HCT116 (cell line): ENCODE data around the gene ATF5. TPM values are rescaled to one million over a fixed set of nuclear protein-coding genes. Genes with fewer than 3 reads are reported as not detected.

Experiments used
- ATAC-seq: fragments of 200-7000 bp; cut with Tn5 transposase; 2 replicates; pipeline ENCODE4 v1.9.1; 2020; ENCODE audit warnings: mild to moderate bottlenecking, moderate library complexity
- BruUV-seq: library from RNA; stranded (reverse); fragments of 400-500 nt; replicated peaks from 2 replicates; lab custom pipeline; 2021; lab: Mats Ljungman, UMichigan
- CTCF ChIA-PET: fragments of 300-600 bp; sonication (Branson Sonifier 250); formaldehyde crosslinking; loops from one replicate; lab custom pipeline; 2021; ENCODE audit warnings: antibody characterized with exemption; lab: Charles Lee
- POLR2A ChIA-PET: fragments of 300-600, 350-600 bp; sonication (Branson Sonifier 250); formaldehyde crosslinking; loops from one replicate; lab custom pipeline; 2021; ENCODE audit warnings: antibody characterized with exemption; lab: Charles Lee
- RAD21 ChIA-PET, 2 experiments: fragments of 300-600 bp; sonication (Branson Sonifier 250); formaldehyde crosslinking; loops; one replicate each; lab custom pipeline; 2023; ENCODE audit warnings: low total read pairs in 2 of 2; ENCODE audit not compliant: uncharacterized antibody in 2 of 2, unreplicated experiment in 2 of 2, low non-redundant PET in 1 of 2; lab: Charles Lee
- DNase-seq: peaks from one replicate; pipeline ENCODE4 v3.0.0-alpha.2; 2010; ENCODE audit warnings: low read depth, low spot score
- H2AFZ ChIP-seq: fragments of 200-600 bp; shearing (Covaris generic), sonication (generic); 2 replicates; pipeline ENCODE4 v1.6.1; 2017; ENCODE audit warnings: low read depth, mixed run types, mixed read lengths, antibody characterized with exemption, low read length; ENCODE audit not compliant: poor library complexity, severe bottlenecking
- H3K27ac ChIP-seq: 2 replicates; pipeline ENCODE4 v1.5.1; 2012; ENCODE audit warnings: low read depth, low read length
- H3K27me3 ChIP-seq: fragments of 200-600 bp; sonication (generic); 2 replicates; pipeline ENCODE4 v1.6.1; 2016; ENCODE audit warnings: mixed run types, low read length, mixed read lengths; ENCODE audit not compliant: insufficient read depth
- H3K36me3 ChIP-seq, 2 experiments: fragments of 200-500 bp in 1 of 2; fragments of 200-600 bp in 1 of 2; sonication (Bioruptor generic) in 1 of 2; sonication (generic) in 1 of 2; 2 replicates each; pipeline versions ENCODE4 v1.5.1 to v1.6.1; 2014 to 2016; ENCODE audit warnings: low read length in 2 of 2, inconsistent platforms in 1 of 2, mixed read lengths in 1 of 2, mixed run types in 1 of 2; ENCODE audit not compliant: insufficient read depth in 2 of 2, control insufficient read depth in 1 of 2
- H3K4me1 ChIP-seq, 2 experiments: fragments of 200-600 bp in 1 of 2; sonication (generic) in 1 of 2; 2 replicates each; pipeline versions ENCODE4 v1.5.1 to v1.6.1; 2012 to 2017; ENCODE audit warnings: low read length in 2 of 2, inconsistent platforms in 1 of 2, mild to moderate bottlenecking in 1 of 2, mixed read lengths in 1 of 2, mixed run types in 1 of 2, moderate library complexity in 1 of 2; ENCODE audit not compliant: insufficient read depth in 2 of 2, control insufficient read depth in 1 of 2
- H3K4me2 ChIP-seq: fragments of 200-600 bp; sonication (generic); 2 replicates; pipeline ENCODE4 v1.6.1; 2017; ENCODE audit warnings: mixed run types, low read length, mixed read lengths
- H3K4me3 ChIP-seq, 2 experiments: fragments of 200-600 bp in 1 of 2; sonication (generic) in 1 of 2; replicated peaks in 1 of 2; 2 replicates each; pipeline ENCODE4 v1.5.1; 2011 to 2016; ENCODE audit warnings: low read length in 2 of 2, control low read depth in 1 of 2, low read depth in 1 of 2, mild to moderate bottlenecking in 1 of 2, mixed read lengths in 1 of 2, mixed run types in 1 of 2
- H3K79me2 ChIP-seq: fragments of 200-600 bp; sonication (generic); 2 replicates; pipeline ENCODE4 v1.6.1; 2017; ENCODE audit warnings: mild to moderate bottlenecking, mixed run types, low read length, moderate library complexity, mixed read lengths; ENCODE audit not compliant: insufficient read depth
- H3K9ac ChIP-seq: fragments of 200-600 bp; sonication (generic); 2 replicates; pipeline ENCODE4 v1.6.1; 2016; ENCODE audit warnings: low read length, mixed read lengths
- H3K9me2 ChIP-seq: fragments of 200-600 bp; sonication (generic), shearing (Covaris generic); 2 replicates; pipeline ENCODE4 v1.6.1; 2017; ENCODE audit warnings: mixed run types, mild to moderate bottlenecking, moderate library complexity; ENCODE audit not compliant: insufficient read depth
- H3K9me3 ChIP-seq, 2 experiments: fragments of 200-500 bp in 1 of 2; fragments of 200-600 bp in 1 of 2; sonication (Bioruptor generic) in 1 of 2; sonication (generic) in 1 of 2; 2 replicates each; pipeline ENCODE4 v1.6.1; 2014 to 2017; ENCODE audit warnings: low read length in 2 of 2, mixed read lengths in 2 of 2, inconsistent platforms in 1 of 2, low read depth in 1 of 2, mild to moderate bottlenecking in 1 of 2, mixed run types in 1 of 2, moderate library complexity in 1 of 2; ENCODE audit not compliant: control insufficient read depth in 1 of 2, insufficient read depth in 1 of 2
- H4K20me1 ChIP-seq: fragments of 200-600 bp; sonication (generic), shearing (Covaris generic); 2 replicates; pipeline ENCODE4 v1.6.1; 2017; ENCODE audit warnings: mixed run types, mild to moderate bottlenecking, moderate library complexity; ENCODE audit not compliant: insufficient read depth
- CBX3 ChIP-seq: IDR thresholded peaks from 2 replicates; pipeline ENCODE4 v1.6.1; 2012; ENCODE audit warnings: low read depth
- CTCF ChIP-seq, 3 experiments: fragments of 200-600 bp in 1 of 3; sonication (generic) in 1 of 3; IDR thresholded peaks in 2 of 3; conservative IDR thresholded peaks in 1 of 3; 2 replicates each; pipeline ENCODE4 v1.5.1; 2012 to 2017; ENCODE audit warnings: low read depth in 2 of 3, low read length in 2 of 3, antibody characterized with exemption in 1 of 3, borderline replicate concordance in 1 of 3, control low read depth in 1 of 3, mild to moderate bottlenecking in 1 of 3, mixed read lengths in 1 of 3, mixed run types in 1 of 3, moderate library complexity in 1 of 3; ENCODE audit not compliant: insufficient read depth in 1 of 3
- EGR1 ChIP-seq: IDR thresholded peaks from 2 replicates; pipeline ENCODE4 v1.6.1; 2012; ENCODE audit warnings: low read depth
- ELF1 ChIP-seq: IDR thresholded peaks from 2 replicates; pipeline ENCODE4 v1.6.1; 2012; ENCODE audit warnings: low read depth, borderline replicate concordance
- EZH2phosphoT487 ChIP-seq: fragments of 200-600 bp; IDR thresholded peaks from 2 replicates; pipeline ENCODE4 v1.6.1; 2018; ENCODE audit warnings: antibody characterized with exemption, borderline replicate concordance
- FOSL1 ChIP-seq: IDR thresholded peaks from 2 replicates; pipeline ENCODE4 v1.6.1; 2012; ENCODE audit warnings: low read depth
- JUND ChIP-seq: IDR thresholded peaks from 2 replicates; pipeline ENCODE4 v1.6.1; 2012
- MAX ChIP-seq: IDR thresholded peaks from 2 replicates; pipeline ENCODE4 v1.6.1; 2012
- POLR2A ChIP-seq: IDR thresholded peaks from 2 replicates; pipeline ENCODE4 v1.7.0; 2011; ENCODE audit warnings: borderline replicate concordance; ENCODE audit not compliant: insufficient read depth, insufficient read length; ENCODE audit errors: extremely low read depth
- POLR2AphosphoS5 ChIP-seq: IDR thresholded peaks from 2 replicates; pipeline ENCODE4 v1.6.1; 2011; ENCODE audit warnings: mild to moderate bottlenecking, low read depth, low read length, moderate library complexity
- RAD21 ChIP-seq: IDR thresholded peaks from 2 replicates; pipeline ENCODE4 v1.6.1; 2012; ENCODE audit warnings: low read depth, mild to moderate bottlenecking
- SIN3A ChIP-seq: IDR thresholded peaks from 2 replicates; pipeline ENCODE4 v1.6.1; 2012; ENCODE audit warnings: low read depth
- SP1 ChIP-seq: IDR thresholded peaks from 2 replicates; pipeline ENCODE4 v1.6.1; 2012; ENCODE audit warnings: low read depth
- TCF7L2 ChIP-seq: IDR thresholded peaks from 2 replicates; pipeline ENCODE4 v1.7.0; 2011; ENCODE audit warnings: borderline replicate concordance, inconsistent platforms; ENCODE audit not compliant: insufficient read depth, insufficient read length; ENCODE audit errors: extremely low read depth
- YY1 ChIP-seq: IDR thresholded peaks from 2 replicates; pipeline ENCODE4 v1.6.1; 2011; ENCODE audit warnings: low read length, low read depth, moderate library complexity, mild to moderate bottlenecking; ENCODE audit not compliant: insufficient replicate concordance; ENCODE audit errors: extremely low read depth
- ZFX ChIP-seq: fragments of 450-650 bp; IDR thresholded peaks from 2 replicates; pipeline ENCODE4 v1.6.1; 2017
- ZNF274 ChIP-seq: fragments of 200-500 bp; sonication (Bioruptor generic); IDR thresholded peaks from 2 replicates; pipeline ENCODE4 v1.6.1; 2014; ENCODE audit warnings: mild to moderate bottlenecking, low read depth, low read length, inconsistent platforms
- intact Hi-C: fragments of 100-400 bp; cut with micrococcal nuclease; formaldehyde crosslinking; loops from 2 replicates; pipeline ENCODE4 v1.10.0; 2022
- total RNA-seq: library from RNA; stranded (reverse); gene quantifications from one replicate; pipeline ENCODE4 v1.2.1, GENCODE V29; 2021; ENCODE audit not compliant: unreplicated experiment

ATF5 gene
- total RNA-seq, 1 experiment from 2014 or later: 28.2 TPM

GRCh38 chr19:49904136-49904535, 24.9 kb upstream of the ATF5 start:
- H3K4me2 ChIP-seq: no peak overlapping the region
- intact Hi-C loops: no loop called here
- H3K9ac ChIP-seq: no peak overlapping the region
- no TSS peak for BruUV-seq
- H3K27me3 ChIP-seq: no peaks in the 10 kb centered on the region
- no peak for TF ChIP-seq EZH2phosphoT487
- TF ChIP-seq EGR1: no peak
- no peak for TF ChIP-seq FOSL1
- no peak for TF ChIP-seq CBX3
- no peak for TF ChIP-seq POLR2A
- no peak for TF ChIP-seq SIN3A
- no peak for TF ChIP-seq ZFX
- no peak for TF ChIP-seq POLR2AphosphoS5
- TF ChIP-seq RAD21: no peak
- TF ChIP-seq JUND: no peak
- TF ChIP-seq, all 23 proteins: peak for 0
- Histone ChIP-seq H3K36me3 (peaks cover 4 to 26% of the 10 kb centered on the region in 2 experiments; a peak in 3 of 4 replicates), H3K9me2 (no peaks in the 10 kb centered on the region), H4K20me1 (no peaks in the 10 kb centered on the region), H3K4me1 (no peaks in the 10 kb centered on the region), H2AFZ (no peak overlapping the region), H3K9me3 (no peaks in the 10 kb centered on the region), H3K4me3 (no peak overlapping the region), H3K79me2 (peaks cover 4% of the 10 kb centered on the region; the same call in 1 of the 2 replicates), H3K27ac (no peak overlapping the region)
- RAD21 ChIA-PET: no interaction called here
- ATAC-seq: no peak
- CTCF ChIA-PET: no interaction called here
- POLR2A ChIA-PET: no interaction called here
- no peak for DNase-seq

- intact Hi-C loops: no loop called here
- H3K9ac ChIP-seq: no peak overlapping the region
- H3K9me2 ChIP-seq: no peaks in the 10 kb centered on the region
- peaks cover 29% of the 10 kb centered on the region for H3K79me2 ChIP-seq
- DNase-seq: no peak
- no peaks in the 10 kb centered on the region for H3K4me1 ChIP-seq
- RAD21 ChIA-PET: no interaction called here
- H3K4me3 ChIP-seq: no peak overlapping the region
- H3K9me3 ChIP-seq: no peaks in the 10 kb centered on the region
- no peak overlapping the region for H3K4me2 ChIP-seq
- ATAC-seq: no peak
- peaks cover 14 to 32% of the 10 kb centered on the region in 2 experiments; a peak in 3 of 4 replicates for H3K36me3 ChIP-seq
- CTCF ChIA-PET: no interaction called here
- H3K27ac ChIP-seq: no peak overlapping the region
- no peaks in the 10 kb centered on the region for H4K20me1 ChIP-seq
- H2AFZ ChIP-seq: no peak overlapping the region
- BruUV-seq: TSS peak; percentile 59
- POLR2A ChIA-PET: interaction anchor here (0.7 kb wide), 2 partner anchors 20 to 52 kb away, joined by 3 to 4 read pairs; no protein-coding TSS in a partner anchor
- H3K27me3 ChIP-seq: no peaks in the 10 kb centered on the region
- no peak for TF ChIP-seq ELF1
- TF ChIP-seq ZNF274: no peak
- TF ChIP-seq SP1: no peak
- no peak for TF ChIP-seq EGR1
- TF ChIP-seq POLR2AphosphoS5: no peak
- TF ChIP-seq YY1: no peak
- no peak for TF ChIP-seq MAX
- TF ChIP-seq ZFX: no peak
- no peak for TF ChIP-seq CTCF (IDR thresholded peaks at IDR 0.05 in 2 of 3, conservative IDR thresholded peaks at IDR 0.05 in 1 of 3; ENCODE audit: borderline replicate concordance in 1 of 3, insufficient read depth in 1 of 3, low read depth in 2 of 3, low read length in 2 of 3)
- no peak for TF ChIP-seq FOSL1
- no peak for TF ChIP-seq TCF7L2
These were observed 22.0 kb upstream of the ATF5 start for GRCh38 chr19:49906879-49907564.
